HL-60 (cell line): Measurements from ENCODE around the gene TREML1.

Source experiments
- POLR2AphosphoS5 ChIP-seq: IDR thresholded peaks from 2 replicates; pipeline ENCODE4 v1.6.1; 2012; ENCODE audit warnings: low read depth
- SPI1 ChIP-seq: IDR thresholded peaks from 2 replicates; pipeline ENCODE4 v1.6.1; 2012; ENCODE audit warnings: low read depth, mild to moderate bottlenecking, borderline replicate concordance
- TF ChIP-seq, protein P1 (sequence below): IDR thresholded peaks from one replicate; pipeline ENCODE4 v1.5.1; 2011; ENCODE audit warnings: low read length, control low read depth, inconsistent platforms; ENCODE audit not compliant: insufficient read depth
- TF ChIP-seq, protein P2 (sequence below): IDR thresholded peaks from 2 replicates; pipeline ENCODE4 v1.6.1; 2012; ENCODE audit warnings: low read depth; ENCODE audit not compliant: insufficient replicate concordance

DNA sequence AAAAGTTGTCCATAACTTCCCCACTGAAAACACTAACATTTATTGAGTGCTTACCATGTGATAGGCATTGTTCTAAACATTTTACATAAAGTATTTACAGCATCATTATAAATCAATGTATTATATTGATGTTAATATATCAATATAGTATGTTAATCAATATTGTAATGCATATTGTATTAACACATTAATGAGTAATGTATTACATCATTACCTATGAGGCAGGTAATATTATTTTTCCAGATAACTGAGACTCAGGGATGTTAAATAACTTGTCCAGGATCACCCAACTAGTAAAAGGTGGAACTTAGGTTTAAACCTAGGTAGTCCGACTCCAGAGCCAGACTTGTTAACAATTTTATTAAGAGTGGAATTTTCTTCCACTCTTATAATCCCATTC, 20.9 kb upstream of the TREML1 start:
- TF ChIP-seq, protein P1, sequence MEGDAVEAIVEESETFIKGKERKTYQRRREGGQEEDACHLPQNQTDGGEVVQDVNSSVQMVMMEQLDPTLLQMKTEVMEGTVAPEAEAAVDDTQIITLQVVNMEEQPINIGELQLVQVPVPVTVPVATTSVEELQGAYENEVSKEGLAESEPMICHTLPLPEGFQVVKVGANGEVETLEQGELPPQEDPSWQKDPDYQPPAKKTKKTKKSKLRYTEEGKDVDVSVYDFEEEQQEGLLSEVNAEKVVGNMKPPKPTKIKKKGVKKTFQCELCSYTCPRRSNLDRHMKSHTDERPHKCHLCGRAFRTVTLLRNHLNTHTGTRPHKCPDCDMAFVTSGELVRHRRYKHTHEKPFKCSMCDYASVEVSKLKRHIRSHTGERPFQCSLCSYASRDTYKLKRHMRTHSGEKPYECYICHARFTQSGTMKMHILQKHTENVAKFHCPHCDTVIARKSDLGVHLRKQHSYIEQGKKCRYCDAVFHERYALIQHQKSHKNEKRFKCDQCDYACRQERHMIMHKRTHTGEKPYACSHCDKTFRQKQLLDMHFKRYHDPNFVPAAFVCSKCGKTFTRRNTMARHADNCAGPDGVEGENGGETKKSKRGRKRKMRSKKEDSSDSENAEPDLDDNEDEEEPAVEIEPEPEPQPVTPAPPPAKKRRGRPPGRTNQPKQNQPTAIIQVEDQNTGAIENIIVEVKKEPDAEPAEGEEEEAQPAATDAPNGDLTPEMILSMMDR = no peak
- TF ChIP-seq, protein P2, sequence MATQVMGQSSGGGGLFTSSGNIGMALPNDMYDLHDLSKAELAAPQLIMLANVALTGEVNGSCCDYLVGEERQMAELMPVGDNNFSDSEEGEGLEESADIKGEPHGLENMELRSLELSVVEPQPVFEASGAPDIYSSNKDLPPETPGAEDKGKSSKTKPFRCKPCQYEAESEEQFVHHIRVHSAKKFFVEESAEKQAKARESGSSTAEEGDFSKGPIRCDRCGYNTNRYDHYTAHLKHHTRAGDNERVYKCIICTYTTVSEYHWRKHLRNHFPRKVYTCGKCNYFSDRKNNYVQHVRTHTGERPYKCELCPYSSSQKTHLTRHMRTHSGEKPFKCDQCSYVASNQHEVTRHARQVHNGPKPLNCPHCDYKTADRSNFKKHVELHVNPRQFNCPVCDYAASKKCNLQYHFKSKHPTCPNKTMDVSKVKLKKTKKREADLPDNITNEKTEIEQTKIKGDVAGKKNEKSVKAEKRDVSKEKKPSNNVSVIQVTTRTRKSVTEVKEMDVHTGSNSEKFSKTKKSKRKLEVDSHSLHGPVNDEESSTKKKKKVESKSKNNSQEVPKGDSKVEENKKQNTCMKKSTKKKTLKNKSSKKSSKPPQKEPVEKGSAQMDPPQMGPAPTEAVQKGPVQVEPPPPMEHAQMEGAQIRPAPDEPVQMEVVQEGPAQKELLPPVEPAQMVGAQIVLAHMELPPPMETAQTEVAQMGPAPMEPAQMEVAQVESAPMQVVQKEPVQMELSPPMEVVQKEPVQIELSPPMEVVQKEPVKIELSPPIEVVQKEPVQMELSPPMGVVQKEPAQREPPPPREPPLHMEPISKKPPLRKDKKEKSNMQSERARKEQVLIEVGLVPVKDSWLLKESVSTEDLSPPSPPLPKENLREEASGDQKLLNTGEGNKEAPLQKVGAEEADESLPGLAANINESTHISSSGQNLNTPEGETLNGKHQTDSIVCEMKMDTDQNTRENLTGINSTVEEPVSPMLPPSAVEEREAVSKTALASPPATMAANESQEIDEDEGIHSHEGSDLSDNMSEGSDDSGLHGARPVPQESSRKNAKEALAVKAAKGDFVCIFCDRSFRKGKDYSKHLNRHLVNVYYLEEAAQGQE = no peak
- TF ChIP-seq POLR2AphosphoS5 (no peak), SPI1 (no peak)
